Neural cell (in vitro differentiated cells): ENCODE measurements around the gene PIK3C2G. TPM values are rescaled to one million over a fixed set of nuclear protein-coding genes. Genes with fewer than 3 reads are reported as not detected.

ENCODE experiments used
- H2AFZ ChIP-seq: fragments of 200-600, 300-800 bp; sonication (generic), shearing (Covaris generic); 2 replicates; pipeline ENCODE4 v1.6.0; 2014; ENCODE audit warnings: low read depth, mild to moderate bottlenecking, antibody characterized with exemption, low read length, moderate library complexity
- H3F3A ChIP-seq: fragments of 200-600 bp; shearing (Covaris generic); 2 replicates; pipeline ENCODE4 v1.6.1; 2016; ENCODE audit warnings: mild to moderate bottlenecking, moderate library complexity, mixed read lengths, antibody characterized with exemption, low read length; ENCODE audit not compliant: insufficient read depth, poor library complexity, severe bottlenecking
- H3K27ac ChIP-seq: fragments of 200-600, 300-800 bp; sonication (generic), shearing (Covaris generic); 2 replicates; pipeline ENCODE4 v1.5.1; 2014; ENCODE audit warnings: mild to moderate bottlenecking, low read length, moderate library complexity
- H3K27me3 ChIP-seq: fragments of 300-800, 200-600 bp; sonication (generic), shearing (Covaris generic); 2 replicates; pipeline ENCODE4 v1.6.0; 2014; ENCODE audit warnings: mild to moderate bottlenecking, low read depth, low read length, moderate library complexity; ENCODE audit not compliant: insufficient read depth
- H3K36me3 ChIP-seq: fragments of 300-800, 200-600 bp; sonication (generic), shearing (Covaris generic); 2 replicates; pipeline ENCODE4 v1.5.1; 2014; ENCODE audit warnings: mild to moderate bottlenecking, antibody characterized with exemption, low read length, moderate library complexity; ENCODE audit not compliant: insufficient read depth
- H3K4me2 ChIP-seq: fragments of 300-800, 200-600 bp; sonication (generic), shearing (Covaris generic); 2 replicates; pipeline ENCODE4 v1.6.0; 2014; ENCODE audit warnings: mild to moderate bottlenecking, low read length
- H3K4me3 ChIP-seq: fragments of 300-800, 200-600 bp; sonication (generic), shearing (Covaris generic); 2 replicates; pipeline ENCODE4 v1.5.1; 2014; ENCODE audit warnings: mild to moderate bottlenecking, low read length, moderate library complexity
- H3K79me2 ChIP-seq: fragments of 200-600 bp; shearing (Covaris generic); replicated peaks from 2 replicates; pipeline ENCODE4 v1.6.0; 2014; ENCODE audit warnings: mild to moderate bottlenecking, low read length, moderate library complexity; ENCODE audit not compliant: insufficient read depth
- H3K9ac ChIP-seq: fragments of 300-800, 200-600 bp; sonication (generic), shearing (Covaris generic); 2 replicates; pipeline ENCODE4 v1.6.1; 2016; ENCODE audit warnings: mild to moderate bottlenecking, low read length, mixed read lengths
- H3K9me2 ChIP-seq: fragments of 200-600 bp; shearing (Covaris generic); 2 replicates; pipeline ENCODE4 v1.6.1; 2016; ENCODE audit warnings: mild to moderate bottlenecking, low read length, mixed read lengths; ENCODE audit not compliant: insufficient read depth
- H3K9me3 ChIP-seq: fragments of 200-600, 300-800 bp; sonication (generic), shearing (Covaris generic); 2 replicates; pipeline ENCODE4 v1.6.1; 2016; ENCODE audit warnings: mild to moderate bottlenecking, mixed run types, low read length, moderate library complexity, mixed read lengths
- H4K20me1 ChIP-seq: fragments of 200-600 bp; shearing (Covaris generic); 2 replicates; pipeline ENCODE4 v1.6.1; 2016; ENCODE audit warnings: mild to moderate bottlenecking, mixed run types; ENCODE audit not compliant: insufficient read depth
- CTCF ChIP-seq: fragments of 450-650 bp; IDR thresholded peaks from 2 replicates; pipeline ENCODE4 v1.5.1; 2014; ENCODE audit warnings: antibody characterized with exemption, mild to moderate bottlenecking, moderate library complexity; ENCODE audit not compliant: poor library complexity, severe bottlenecking
- EP300 ChIP-seq: fragments of 450-650 bp; conservative IDR thresholded peaks from 2 replicates; pipeline ENCODE4 v1.6.1; 2014; ENCODE audit warnings: antibody characterized with exemption, mild to moderate bottlenecking, moderate library complexity; ENCODE audit not compliant: poor library complexity, severe bottlenecking
- EZH2 ChIP-seq: fragments of 200-600, 300-800 bp; shearing (Covaris generic), sonication (generic); IDR thresholded peaks from 2 replicates; pipeline ENCODE4 v1.6.1; 2014; ENCODE audit warnings: antibody characterized with exemption, low read length, borderline replicate concordance, mild to moderate bottlenecking; ENCODE audit not compliant: insufficient read depth, poor library complexity, severe bottlenecking
- MXI1 ChIP-seq: fragments of 450-650 bp; conservative IDR thresholded peaks from 2 replicates; pipeline ENCODE4 v1.6.1; 2014; ENCODE audit warnings: antibody characterized with exemption, mild to moderate bottlenecking; ENCODE audit not compliant: poor library complexity, severe bottlenecking
- POLR2AphosphoS5 ChIP-seq: IDR thresholded peaks from 2 replicates; pipeline ENCODE4 v1.6.1; 2012
- RAD21 ChIP-seq: fragments of 450-650 bp; conservative IDR thresholded peaks from 2 replicates; pipeline ENCODE4 v1.6.1; 2014; ENCODE audit warnings: antibody characterized with exemption, mild to moderate bottlenecking, moderate library complexity
- REST ChIP-seq: IDR thresholded peaks from 2 replicates; pipeline ENCODE4 v1.6.1; 2012; ENCODE audit warnings: borderline replicate concordance
- SMC3 ChIP-seq: fragments of 450-650 bp; conservative IDR thresholded peaks from 2 replicates; pipeline ENCODE4 v1.6.1; 2014; ENCODE audit warnings: antibody characterized with exemption, mild to moderate bottlenecking, moderate library complexity; ENCODE audit not compliant: poor library complexity
- TAF1 ChIP-seq: IDR thresholded peaks from 2 replicates; pipeline ENCODE4 v1.6.1; 2012; ENCODE audit warnings: low read depth
- polyA plus RNA-seq: library from polyadenylated mRNA; depleted of rRNA; stranded (reverse); fragments of >200 nt; gene quantifications from 2 replicates; pipeline ENCODE4 v1.2.3, GENCODE V29; 2014

The PIK3C2G gene
- polyA plus RNA-seq, 1 donor from 2014 or later: not detected

GRCh38 chr12:18562531-18562930 is 301.2 kb downstream of the PIK3C2G start:
- H2AFZ ChIP-seq: no peak overlapping the region
- H3K27ac ChIP-seq: no peak overlapping the region
- H3K4me3 ChIP-seq: no peak overlapping the region
- no peaks in the 10 kb centered on the region for H3F3A ChIP-seq
- H3K9me2 ChIP-seq: no peaks in the 10 kb centered on the region
- no peaks in the 10 kb centered on the region for H3K79me2 ChIP-seq
- H3K36me3 ChIP-seq: no peaks in the 10 kb centered on the region
- no peaks in the 10 kb centered on the region for H4K20me1 ChIP-seq
- H3K9ac ChIP-seq: no peak overlapping the region
- TF ChIP-seq MXI1: no peak
- no peak for TF ChIP-seq EZH2
- no peak for TF ChIP-seq EP300
- TF ChIP-seq CTCF: no peak
- TF ChIP-seq RAD21: no peak
- no peak for TF ChIP-seq POLR2AphosphoS5
- TF ChIP-seq REST: no peak
- TF ChIP-seq SMC3: no peak
- no peak for TF ChIP-seq TAF1
- no peaks in the 10 kb centered on the region for H3K9me3 ChIP-seq
- no peaks in the 10 kb centered on the region for H3K27me3 ChIP-seq
- H3K4me2 ChIP-seq: no peak overlapping the region

GRCh38 chr12:18564306-18564705 is 303.0 kb downstream of the PIK3C2G start:
- Histone ChIP-seq H3K9ac (no peak overlapping the region), H3K9me2 (no peaks in the 10 kb centered on the region), H3K4me2 (no peak overlapping the region), H3K79me2 (no peaks in the 10 kb centered on the region), H3K36me3 (no peaks in the 10 kb centered on the region), H3K27me3 (no peaks in the 10 kb centered on the region), H3F3A (no peaks in the 10 kb centered on the region), H3K27ac (no peak overlapping the region), H3K4me3 (no peak overlapping the region), H2AFZ (no peak overlapping the region), H3K9me3 (no peaks in the 10 kb centered on the region), H4K20me1 (no peaks in the 10 kb centered on the region)
- TF ChIP-seq POLR2AphosphoS5: no peak
- TF ChIP-seq SMC3: no peak
- TF ChIP-seq EP300: no peak
- TF ChIP-seq MXI1: no peak
- no peak for TF ChIP-seq REST
- TF ChIP-seq RAD21: no peak
